ENCODE results near the gene TEC.

DNA sequence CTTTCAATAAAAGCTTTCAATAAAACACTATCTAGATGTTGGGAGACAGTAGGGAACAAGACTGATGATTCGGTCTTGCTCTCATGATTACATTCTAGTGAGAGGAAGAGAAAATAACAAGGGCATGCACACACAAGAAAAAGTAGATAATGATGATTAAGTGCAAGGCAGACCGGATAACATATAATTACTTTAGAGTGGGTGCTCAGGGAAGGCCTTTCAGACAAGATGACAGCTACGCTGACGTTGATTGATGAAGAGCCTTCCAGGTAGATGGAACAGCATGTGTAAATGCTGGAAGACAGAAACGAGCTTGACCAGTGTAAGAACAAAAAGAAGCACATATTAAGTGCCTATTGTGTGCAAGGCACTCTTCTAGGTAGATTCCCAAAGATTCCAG lies 179.0 kb downstream of the TEC start:
- no peak for TF ChIP-seq YY1 (IDR thresholded peaks at IDR 0.05; ENCODE audit: low read depth)
- TF ChIP-seq, protein P1, sequence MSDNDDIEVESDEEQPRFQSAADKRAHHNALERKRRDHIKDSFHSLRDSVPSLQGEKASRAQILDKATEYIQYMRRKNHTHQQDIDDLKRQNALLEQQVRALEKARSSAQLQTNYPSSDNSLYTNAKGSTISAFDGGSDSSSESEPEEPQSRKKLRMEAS (IDR thresholded peaks at IDR 0.05) = no peak
- TF ChIP-seq, protein P2, sequence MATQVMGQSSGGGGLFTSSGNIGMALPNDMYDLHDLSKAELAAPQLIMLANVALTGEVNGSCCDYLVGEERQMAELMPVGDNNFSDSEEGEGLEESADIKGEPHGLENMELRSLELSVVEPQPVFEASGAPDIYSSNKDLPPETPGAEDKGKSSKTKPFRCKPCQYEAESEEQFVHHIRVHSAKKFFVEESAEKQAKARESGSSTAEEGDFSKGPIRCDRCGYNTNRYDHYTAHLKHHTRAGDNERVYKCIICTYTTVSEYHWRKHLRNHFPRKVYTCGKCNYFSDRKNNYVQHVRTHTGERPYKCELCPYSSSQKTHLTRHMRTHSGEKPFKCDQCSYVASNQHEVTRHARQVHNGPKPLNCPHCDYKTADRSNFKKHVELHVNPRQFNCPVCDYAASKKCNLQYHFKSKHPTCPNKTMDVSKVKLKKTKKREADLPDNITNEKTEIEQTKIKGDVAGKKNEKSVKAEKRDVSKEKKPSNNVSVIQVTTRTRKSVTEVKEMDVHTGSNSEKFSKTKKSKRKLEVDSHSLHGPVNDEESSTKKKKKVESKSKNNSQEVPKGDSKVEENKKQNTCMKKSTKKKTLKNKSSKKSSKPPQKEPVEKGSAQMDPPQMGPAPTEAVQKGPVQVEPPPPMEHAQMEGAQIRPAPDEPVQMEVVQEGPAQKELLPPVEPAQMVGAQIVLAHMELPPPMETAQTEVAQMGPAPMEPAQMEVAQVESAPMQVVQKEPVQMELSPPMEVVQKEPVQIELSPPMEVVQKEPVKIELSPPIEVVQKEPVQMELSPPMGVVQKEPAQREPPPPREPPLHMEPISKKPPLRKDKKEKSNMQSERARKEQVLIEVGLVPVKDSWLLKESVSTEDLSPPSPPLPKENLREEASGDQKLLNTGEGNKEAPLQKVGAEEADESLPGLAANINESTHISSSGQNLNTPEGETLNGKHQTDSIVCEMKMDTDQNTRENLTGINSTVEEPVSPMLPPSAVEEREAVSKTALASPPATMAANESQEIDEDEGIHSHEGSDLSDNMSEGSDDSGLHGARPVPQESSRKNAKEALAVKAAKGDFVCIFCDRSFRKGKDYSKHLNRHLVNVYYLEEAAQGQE (IDR thresholded peaks at IDR 0.05; ENCODE audit: low read depth) = no peak
- TF ChIP-seq TCF12 (IDR thresholded peaks at IDR 0.05; ENCODE audit: low read depth) = no peak
- TF ChIP-seq CEBPB (IDR thresholded peaks at IDR 0.05) = no peak
